Neural cell (in vitro differentiated cells): Measurements from ENCODE around the gene ZNF839.

Experiments used
- CTCF ChIP-seq: fragments of 450-650 bp; IDR thresholded peaks from 2 replicates; pipeline ENCODE4 v1.5.1; 2014; ENCODE audit warnings: antibody characterized with exemption, mild to moderate bottlenecking, moderate library complexity; ENCODE audit not compliant: poor library complexity, severe bottlenecking
- EZH2 ChIP-seq: fragments of 200-600, 300-800 bp; shearing (Covaris generic), sonication (generic); IDR thresholded peaks from 2 replicates; pipeline ENCODE4 v1.6.1; 2014; ENCODE audit warnings: antibody characterized with exemption, low read length, borderline replicate concordance, mild to moderate bottlenecking; ENCODE audit not compliant: insufficient read depth, poor library complexity, severe bottlenecking
- POLR2AphosphoS5 ChIP-seq: IDR thresholded peaks from 2 replicates; pipeline ENCODE4 v1.6.1; 2012
- RAD21 ChIP-seq: fragments of 450-650 bp; conservative IDR thresholded peaks from 2 replicates; pipeline ENCODE4 v1.6.1; 2014; ENCODE audit warnings: antibody characterized with exemption, mild to moderate bottlenecking, moderate library complexity
- REST ChIP-seq: IDR thresholded peaks from 2 replicates; pipeline ENCODE4 v1.6.1; 2012; ENCODE audit warnings: borderline replicate concordance
- SMC3 ChIP-seq: fragments of 450-650 bp; conservative IDR thresholded peaks from 2 replicates; pipeline ENCODE4 v1.6.1; 2014; ENCODE audit warnings: antibody characterized with exemption, mild to moderate bottlenecking, moderate library complexity; ENCODE audit not compliant: poor library complexity
- TAF1 ChIP-seq: IDR thresholded peaks from 2 replicates; pipeline ENCODE4 v1.6.1; 2012; ENCODE audit warnings: low read depth

- TF ChIP-seq POLR2AphosphoS5 (no peak), EZH2 (no peak), CTCF (no peak), RAD21 (no peak), SMC3 (no peak), TAF1 (no peak), REST (no peak)
Measured at GRCh38 chr14:102333795-102334705, 14.5 kb downstream of the ZNF839 start.
